ENCODE measurements around the gene GLRX5.
A peak's percentile ranks its signal among the peaks of the same experiment; 100 is the strongest.
"Not testable (repeated sequence)": the region's sequence is repeated elsewhere in the genome, so short reads cannot be mapped to it uniquely, and the experiment has no call there.

Gene GLRX5

GRCh38 chr14:95500201-95500681, 34.6 kb upstream of the GLRX5 start:
- no peak for DNase-seq

GRCh38 chr14:95500772-95501401, 34.0 kb upstream of the GLRX5 start:
- DNase-seq = no peak

- no peak for DNase-seq
Observed at GRCh38 chr14:95502381-95502950, 32.4 kb upstream of the GLRX5 start.

- DNase-seq = no peak
Observed at GRCh38 chr14:95503365-95504134, 31.3 kb upstream of the GLRX5 start.

GRCh38 chr14:95504135-95505029, 30.5 kb upstream of the GLRX5 start:
- no peak for DNase-seq

- DNase-seq = no peak
Observed at GRCh38 chr14:95505030-95505589, 29.7 kb upstream of the GLRX5 start.

GRCh38 chr14:95507174-95507573, 27.7 kb upstream of the GLRX5 start:
- DNase-seq = no peak

GRCh38 chr14:95507701-95508103, 27.1 kb upstream of the GLRX5 start:
- DNase-seq = peak; percentile 34

- no peak for DNase-seq
Observed at GRCh38 chr14:95508377-95508776, 26.5 kb upstream of the GLRX5 start.

GRCh38 chr14:95509495-95509894, 25.4 kb upstream of the GLRX5 start:
- no peak for DNase-seq

- not testable (repeated sequence) for DNase-seq
Observed at GRCh38 chr14:95510344-95510743, 24.5 kb upstream of the GLRX5 start.

- no peak for DNase-seq
Observed at GRCh38 chr14:95510804-95511203, 24.0 kb upstream of the GLRX5 start.

- DNase-seq = no peak
Observed at GRCh38 chr14:95511687-95512086, 23.2 kb upstream of the GLRX5 start.

GRCh38 chr14:95513291-95513690, 21.6 kb upstream of the GLRX5 start:
- DNase-seq = no peak

GRCh38 chr14:95514131-95515079, 20.4 kb upstream of the GLRX5 start:
- DNase-seq = peak; percentile 83

- DNase-seq = peak; percentile 59
Observed at GRCh38 chr14:95515080-95515489, 19.8 kb upstream of the GLRX5 start.

- DNase-seq = peak; percentile 66
Observed at GRCh38 chr14:95515596-95516552, 19.0 kb upstream of the GLRX5 start.

GRCh38 chr14:95516554-95517181, 18.2 kb upstream of the GLRX5 start, which contains the start of gene SYNE3:
Gene SYNE3, minus strand, starts transcription at chr14:95516650. Its CDS starts 40,829 bp downstream, at chr14:95475821.
- DNase-seq = peak; percentile 55

GRCh38 chr14:95518045-95518751, 16.7 kb upstream of the GLRX5 start:
- DNase-seq = no peak
